Neural cell (in vitro differentiated cells): ENCODE measurements around the gene ANKS1B. TPM values are rescaled to one million over a fixed set of nuclear protein-coding genes. Genes with fewer than 3 reads are reported as not detected.

Experiments
- H2AFZ ChIP-seq: fragments of 200-600, 300-800 bp; sonication (generic), shearing (Covaris generic); 2 replicates; pipeline ENCODE4 v1.6.0; 2014; ENCODE audit warnings: low read depth, mild to moderate bottlenecking, antibody characterized with exemption, low read length, moderate library complexity
- H3F3A ChIP-seq: fragments of 200-600 bp; shearing (Covaris generic); 2 replicates; pipeline ENCODE4 v1.6.1; 2016; ENCODE audit warnings: mild to moderate bottlenecking, moderate library complexity, mixed read lengths, antibody characterized with exemption, low read length; ENCODE audit not compliant: insufficient read depth, poor library complexity, severe bottlenecking
- H3K27ac ChIP-seq: fragments of 200-600, 300-800 bp; sonication (generic), shearing (Covaris generic); 2 replicates; pipeline ENCODE4 v1.5.1; 2014; ENCODE audit warnings: mild to moderate bottlenecking, low read length, moderate library complexity
- H3K27me3 ChIP-seq: fragments of 300-800, 200-600 bp; sonication (generic), shearing (Covaris generic); 2 replicates; pipeline ENCODE4 v1.6.0; 2014; ENCODE audit warnings: mild to moderate bottlenecking, low read depth, low read length, moderate library complexity; ENCODE audit not compliant: insufficient read depth
- H3K36me3 ChIP-seq: fragments of 300-800, 200-600 bp; sonication (generic), shearing (Covaris generic); 2 replicates; pipeline ENCODE4 v1.5.1; 2014; ENCODE audit warnings: mild to moderate bottlenecking, antibody characterized with exemption, low read length, moderate library complexity; ENCODE audit not compliant: insufficient read depth
- H3K4me2 ChIP-seq: fragments of 300-800, 200-600 bp; sonication (generic), shearing (Covaris generic); 2 replicates; pipeline ENCODE4 v1.6.0; 2014; ENCODE audit warnings: mild to moderate bottlenecking, low read length
- H3K4me3 ChIP-seq: fragments of 300-800, 200-600 bp; sonication (generic), shearing (Covaris generic); 2 replicates; pipeline ENCODE4 v1.5.1; 2014; ENCODE audit warnings: mild to moderate bottlenecking, low read length, moderate library complexity
- H3K79me2 ChIP-seq: fragments of 200-600 bp; shearing (Covaris generic); replicated peaks from 2 replicates; pipeline ENCODE4 v1.6.0; 2014; ENCODE audit warnings: mild to moderate bottlenecking, low read length, moderate library complexity; ENCODE audit not compliant: insufficient read depth
- H3K9ac ChIP-seq: fragments of 300-800, 200-600 bp; sonication (generic), shearing (Covaris generic); 2 replicates; pipeline ENCODE4 v1.6.1; 2016; ENCODE audit warnings: mild to moderate bottlenecking, low read length, mixed read lengths
- H3K9me2 ChIP-seq: fragments of 200-600 bp; shearing (Covaris generic); 2 replicates; pipeline ENCODE4 v1.6.1; 2016; ENCODE audit warnings: mild to moderate bottlenecking, low read length, mixed read lengths; ENCODE audit not compliant: insufficient read depth
- H3K9me3 ChIP-seq: fragments of 200-600, 300-800 bp; sonication (generic), shearing (Covaris generic); 2 replicates; pipeline ENCODE4 v1.6.1; 2016; ENCODE audit warnings: mild to moderate bottlenecking, mixed run types, low read length, moderate library complexity, mixed read lengths
- H4K20me1 ChIP-seq: fragments of 200-600 bp; shearing (Covaris generic); 2 replicates; pipeline ENCODE4 v1.6.1; 2016; ENCODE audit warnings: mild to moderate bottlenecking, mixed run types; ENCODE audit not compliant: insufficient read depth
- EP300 ChIP-seq: fragments of 450-650 bp; conservative IDR thresholded peaks from 2 replicates; pipeline ENCODE4 v1.6.1; 2014; ENCODE audit warnings: antibody characterized with exemption, mild to moderate bottlenecking, moderate library complexity; ENCODE audit not compliant: poor library complexity, severe bottlenecking
- EZH2 ChIP-seq: fragments of 200-600, 300-800 bp; shearing (Covaris generic), sonication (generic); IDR thresholded peaks from 2 replicates; pipeline ENCODE4 v1.6.1; 2014; ENCODE audit warnings: antibody characterized with exemption, low read length, borderline replicate concordance, mild to moderate bottlenecking; ENCODE audit not compliant: insufficient read depth, poor library complexity, severe bottlenecking
- MXI1 ChIP-seq: fragments of 450-650 bp; conservative IDR thresholded peaks from 2 replicates; pipeline ENCODE4 v1.6.1; 2014; ENCODE audit warnings: antibody characterized with exemption, mild to moderate bottlenecking; ENCODE audit not compliant: poor library complexity, severe bottlenecking
- POLR2AphosphoS5 ChIP-seq: IDR thresholded peaks from 2 replicates; pipeline ENCODE4 v1.6.1; 2012
- RAD21 ChIP-seq: fragments of 450-650 bp; conservative IDR thresholded peaks from 2 replicates; pipeline ENCODE4 v1.6.1; 2014; ENCODE audit warnings: antibody characterized with exemption, mild to moderate bottlenecking, moderate library complexity
- SMC3 ChIP-seq: fragments of 450-650 bp; conservative IDR thresholded peaks from 2 replicates; pipeline ENCODE4 v1.6.1; 2014; ENCODE audit warnings: antibody characterized with exemption, mild to moderate bottlenecking, moderate library complexity; ENCODE audit not compliant: poor library complexity
- TAF1 ChIP-seq: IDR thresholded peaks from 2 replicates; pipeline ENCODE4 v1.6.1; 2012; ENCODE audit warnings: low read depth
- polyA plus RNA-seq: library from polyadenylated mRNA; depleted of rRNA; stranded (reverse); fragments of >200 nt; gene quantifications from 2 replicates; pipeline ENCODE4 v1.2.3, GENCODE V29; 2014
- TF ChIP-seq, protein P1 (sequence below): IDR thresholded peaks from 2 replicates; pipeline ENCODE4 v1.6.1; 2012; ENCODE audit warnings: borderline replicate concordance
- TF ChIP-seq, protein P2 (sequence below): fragments of 450-650 bp; IDR thresholded peaks from 2 replicates; pipeline ENCODE4 v1.5.1; 2014; ENCODE audit warnings: antibody characterized with exemption, mild to moderate bottlenecking, moderate library complexity; ENCODE audit not compliant: poor library complexity, severe bottlenecking

Gene ANKS1B
- polyA plus RNA-seq, 1 donor from 2014 or later: 65.6 TPM

DNA sequence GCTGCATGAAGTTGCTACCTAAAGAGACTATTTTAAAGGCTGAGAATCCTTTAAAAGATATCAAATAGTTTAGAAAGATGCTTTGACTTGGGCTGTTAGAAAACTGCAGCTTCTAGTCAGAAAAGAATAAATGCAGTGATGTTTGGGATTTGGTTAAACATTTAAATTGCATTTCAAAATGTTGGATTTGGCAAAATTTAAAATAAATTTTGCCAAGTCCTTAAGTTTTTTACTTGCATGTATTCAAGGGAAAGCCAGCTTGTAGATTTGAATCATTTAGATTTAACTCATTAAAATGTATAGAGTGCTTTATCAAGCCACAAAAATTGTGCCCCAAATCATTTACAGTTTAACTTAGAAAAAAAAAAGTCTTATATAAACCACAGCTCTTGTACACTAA lies 109.7 kb downstream of the ANKS1B start:
- TF ChIP-seq EP300 (no peak), POLR2AphosphoS5 (no peak), MXI1 (no peak), SMC3 (no peak)
- TF ChIP-seq, protein P1, sequence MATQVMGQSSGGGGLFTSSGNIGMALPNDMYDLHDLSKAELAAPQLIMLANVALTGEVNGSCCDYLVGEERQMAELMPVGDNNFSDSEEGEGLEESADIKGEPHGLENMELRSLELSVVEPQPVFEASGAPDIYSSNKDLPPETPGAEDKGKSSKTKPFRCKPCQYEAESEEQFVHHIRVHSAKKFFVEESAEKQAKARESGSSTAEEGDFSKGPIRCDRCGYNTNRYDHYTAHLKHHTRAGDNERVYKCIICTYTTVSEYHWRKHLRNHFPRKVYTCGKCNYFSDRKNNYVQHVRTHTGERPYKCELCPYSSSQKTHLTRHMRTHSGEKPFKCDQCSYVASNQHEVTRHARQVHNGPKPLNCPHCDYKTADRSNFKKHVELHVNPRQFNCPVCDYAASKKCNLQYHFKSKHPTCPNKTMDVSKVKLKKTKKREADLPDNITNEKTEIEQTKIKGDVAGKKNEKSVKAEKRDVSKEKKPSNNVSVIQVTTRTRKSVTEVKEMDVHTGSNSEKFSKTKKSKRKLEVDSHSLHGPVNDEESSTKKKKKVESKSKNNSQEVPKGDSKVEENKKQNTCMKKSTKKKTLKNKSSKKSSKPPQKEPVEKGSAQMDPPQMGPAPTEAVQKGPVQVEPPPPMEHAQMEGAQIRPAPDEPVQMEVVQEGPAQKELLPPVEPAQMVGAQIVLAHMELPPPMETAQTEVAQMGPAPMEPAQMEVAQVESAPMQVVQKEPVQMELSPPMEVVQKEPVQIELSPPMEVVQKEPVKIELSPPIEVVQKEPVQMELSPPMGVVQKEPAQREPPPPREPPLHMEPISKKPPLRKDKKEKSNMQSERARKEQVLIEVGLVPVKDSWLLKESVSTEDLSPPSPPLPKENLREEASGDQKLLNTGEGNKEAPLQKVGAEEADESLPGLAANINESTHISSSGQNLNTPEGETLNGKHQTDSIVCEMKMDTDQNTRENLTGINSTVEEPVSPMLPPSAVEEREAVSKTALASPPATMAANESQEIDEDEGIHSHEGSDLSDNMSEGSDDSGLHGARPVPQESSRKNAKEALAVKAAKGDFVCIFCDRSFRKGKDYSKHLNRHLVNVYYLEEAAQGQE: no peak
- H3K9me3 ChIP-seq: no peaks in the 10 kb centered on the region
- no peaks in the 10 kb centered on the region for H3K27me3 ChIP-seq
- no peak overlapping the region for H3K9ac ChIP-seq
- no peaks in the 10 kb centered on the region for H3K79me2 ChIP-seq
- H4K20me1 ChIP-seq: no peaks in the 10 kb centered on the region
- H3K4me3 ChIP-seq: no peak overlapping the region
- no peaks in the 10 kb centered on the region for H3K36me3 ChIP-seq
- no peaks in the 10 kb centered on the region for H3K9me2 ChIP-seq
- H3K27ac ChIP-seq: no peak overlapping the region
- H3F3A ChIP-seq: no peaks in the 10 kb centered on the region
- no peak overlapping the region for H3K4me2 ChIP-seq
- H2AFZ ChIP-seq: no peak overlapping the region

DNA sequence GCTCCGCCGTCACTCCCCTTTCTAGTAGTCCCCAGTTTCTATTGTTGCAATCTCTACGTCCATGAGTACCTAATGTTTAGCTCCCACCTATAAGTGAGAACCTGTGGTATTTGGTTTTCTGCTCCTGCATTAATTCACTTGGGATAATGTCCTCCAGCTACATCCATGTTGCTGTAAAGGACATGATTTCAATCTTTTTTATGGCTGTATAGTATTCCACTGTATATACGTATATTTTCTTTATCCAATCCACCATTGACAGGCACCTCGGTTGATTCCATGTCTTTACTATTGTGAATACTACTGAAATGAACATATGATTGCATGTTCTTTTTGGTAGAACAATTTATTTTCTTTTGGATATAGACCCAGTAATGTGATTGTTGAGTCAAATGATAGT lies 114.7 kb downstream of the ANKS1B start:
- H3K9ac ChIP-seq: no peak overlapping the region
- no peaks in the 10 kb centered on the region for H3K27me3 ChIP-seq
- H3K4me2 ChIP-seq: no peak overlapping the region
- H3K36me3 ChIP-seq: no peaks in the 10 kb centered on the region
- TF ChIP-seq TAF1: no peak
- TF ChIP-seq EZH2: no peak
- TF ChIP-seq SMC3: no peak
- no peak for TF ChIP-seq POLR2AphosphoS5
- TF ChIP-seq, protein P1: no peak
- TF ChIP-seq, protein P2, sequence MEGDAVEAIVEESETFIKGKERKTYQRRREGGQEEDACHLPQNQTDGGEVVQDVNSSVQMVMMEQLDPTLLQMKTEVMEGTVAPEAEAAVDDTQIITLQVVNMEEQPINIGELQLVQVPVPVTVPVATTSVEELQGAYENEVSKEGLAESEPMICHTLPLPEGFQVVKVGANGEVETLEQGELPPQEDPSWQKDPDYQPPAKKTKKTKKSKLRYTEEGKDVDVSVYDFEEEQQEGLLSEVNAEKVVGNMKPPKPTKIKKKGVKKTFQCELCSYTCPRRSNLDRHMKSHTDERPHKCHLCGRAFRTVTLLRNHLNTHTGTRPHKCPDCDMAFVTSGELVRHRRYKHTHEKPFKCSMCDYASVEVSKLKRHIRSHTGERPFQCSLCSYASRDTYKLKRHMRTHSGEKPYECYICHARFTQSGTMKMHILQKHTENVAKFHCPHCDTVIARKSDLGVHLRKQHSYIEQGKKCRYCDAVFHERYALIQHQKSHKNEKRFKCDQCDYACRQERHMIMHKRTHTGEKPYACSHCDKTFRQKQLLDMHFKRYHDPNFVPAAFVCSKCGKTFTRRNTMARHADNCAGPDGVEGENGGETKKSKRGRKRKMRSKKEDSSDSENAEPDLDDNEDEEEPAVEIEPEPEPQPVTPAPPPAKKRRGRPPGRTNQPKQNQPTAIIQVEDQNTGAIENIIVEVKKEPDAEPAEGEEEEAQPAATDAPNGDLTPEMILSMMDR: no peak
- no peak for TF ChIP-seq MXI1
- TF ChIP-seq RAD21: no peak
- TF ChIP-seq EP300: no peak
- H3K27ac ChIP-seq: no peak overlapping the region
- H3K9me3 ChIP-seq: no peaks in the 10 kb centered on the region
- no peaks in the 10 kb centered on the region for H3F3A ChIP-seq
- H4K20me1 ChIP-seq: no peaks in the 10 kb centered on the region
- H3K9me2 ChIP-seq: no peaks in the 10 kb centered on the region
- H3K79me2 ChIP-seq: no peaks in the 10 kb centered on the region
- H3K4me3 ChIP-seq: no peak overlapping the region
- no peak overlapping the region for H2AFZ ChIP-seq
